ENCODE results near the gene RNH1. TPM values are rescaled to one million over a fixed set of nuclear protein-coding genes. Genes with fewer than 3 reads are reported as not detected.

Gene RNH1
- polyA plus RNA-seq, 1 experiment = 260 TPM

DNA sequence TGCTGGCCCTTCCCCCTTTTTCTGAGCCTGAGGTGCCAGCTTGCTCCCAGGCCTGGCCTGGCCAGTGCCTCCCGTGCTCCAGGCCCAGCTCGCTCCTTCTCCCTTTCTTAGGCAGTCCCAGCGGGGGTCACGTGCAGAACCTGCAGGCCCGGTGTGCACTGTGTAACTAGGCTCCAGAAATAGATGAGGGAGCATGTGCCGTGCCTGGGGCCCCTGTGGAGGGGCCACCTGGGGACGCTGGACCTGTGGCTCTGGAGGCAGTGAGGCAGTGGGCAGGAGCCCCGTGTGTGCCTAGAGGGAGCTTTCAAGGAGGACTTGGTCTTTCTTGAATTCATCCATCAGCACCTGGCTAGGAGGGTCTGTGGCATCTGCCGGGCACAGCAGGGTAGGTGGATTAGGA lies 45.4 kb downstream of the RNH1 start:
- ChIA-PET POLR2A (no interaction called here), CTCF (no interaction called here)
- no peaks in the 10 kb centered on the region for H3K27me3 ChIP-seq (ENCODE audit: control insufficient read depth, insufficient read depth, low read length)
- H3K4me3 ChIP-seq (ENCODE audit: low read depth, low read length) = no peak overlapping the region
- TF ChIP-seq, protein P1, sequence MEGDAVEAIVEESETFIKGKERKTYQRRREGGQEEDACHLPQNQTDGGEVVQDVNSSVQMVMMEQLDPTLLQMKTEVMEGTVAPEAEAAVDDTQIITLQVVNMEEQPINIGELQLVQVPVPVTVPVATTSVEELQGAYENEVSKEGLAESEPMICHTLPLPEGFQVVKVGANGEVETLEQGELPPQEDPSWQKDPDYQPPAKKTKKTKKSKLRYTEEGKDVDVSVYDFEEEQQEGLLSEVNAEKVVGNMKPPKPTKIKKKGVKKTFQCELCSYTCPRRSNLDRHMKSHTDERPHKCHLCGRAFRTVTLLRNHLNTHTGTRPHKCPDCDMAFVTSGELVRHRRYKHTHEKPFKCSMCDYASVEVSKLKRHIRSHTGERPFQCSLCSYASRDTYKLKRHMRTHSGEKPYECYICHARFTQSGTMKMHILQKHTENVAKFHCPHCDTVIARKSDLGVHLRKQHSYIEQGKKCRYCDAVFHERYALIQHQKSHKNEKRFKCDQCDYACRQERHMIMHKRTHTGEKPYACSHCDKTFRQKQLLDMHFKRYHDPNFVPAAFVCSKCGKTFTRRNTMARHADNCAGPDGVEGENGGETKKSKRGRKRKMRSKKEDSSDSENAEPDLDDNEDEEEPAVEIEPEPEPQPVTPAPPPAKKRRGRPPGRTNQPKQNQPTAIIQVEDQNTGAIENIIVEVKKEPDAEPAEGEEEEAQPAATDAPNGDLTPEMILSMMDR (IDR thresholded peaks at IDR 0.05; ENCODE audit: insufficient read depth, low read depth, low read length) = no peak
- peaks cover 25% of the 10 kb centered on the region for H3K36me3 ChIP-seq (ENCODE audit: control insufficient read depth, insufficient read depth, low read length)
- no peak for DNase-seq (ENCODE audit: low read depth)

DNA sequence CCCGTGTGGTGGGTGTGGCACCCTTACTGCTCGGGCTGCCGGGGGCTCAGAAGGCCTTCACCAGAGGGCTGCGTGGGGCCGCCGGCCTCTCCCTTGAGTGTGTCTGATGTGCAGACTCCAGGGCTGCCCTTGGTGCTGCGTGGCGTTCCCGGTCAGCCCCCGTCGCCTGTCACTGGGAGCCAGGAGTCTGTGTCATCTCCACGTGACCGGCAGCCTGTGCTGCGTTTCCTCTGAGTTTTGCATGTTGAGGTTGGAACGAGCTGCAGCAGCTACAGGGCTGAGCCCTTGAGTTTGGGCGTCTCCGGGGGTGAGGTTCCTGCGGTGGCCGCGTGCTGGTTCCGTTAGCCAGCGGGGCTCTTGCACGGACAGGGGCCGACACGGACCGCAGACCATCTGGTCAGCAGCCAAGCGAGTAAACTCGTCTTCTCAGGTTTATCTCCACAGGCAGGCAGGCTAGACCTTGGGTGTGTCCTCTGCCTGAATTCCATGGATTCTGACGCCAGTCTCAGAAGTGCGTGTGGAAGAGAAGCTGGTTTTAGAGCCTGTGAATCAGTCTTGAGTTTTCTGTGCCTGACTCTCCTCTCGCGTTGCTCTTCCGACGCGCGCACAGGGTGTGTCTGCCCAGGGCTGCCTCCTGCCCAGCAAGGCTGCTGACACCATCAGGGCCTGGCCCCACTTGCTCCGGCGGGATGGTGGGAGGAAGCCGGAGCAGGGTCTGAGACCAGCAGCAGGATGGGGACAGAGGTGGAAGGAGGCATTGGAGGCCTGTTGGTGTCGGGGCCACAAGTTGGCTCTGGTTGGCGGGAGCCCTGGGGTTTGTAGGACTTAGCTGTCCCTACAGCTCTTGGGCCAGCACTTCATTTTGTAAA lies 46.5 kb downstream of the RNH1 start:
- POLR2A ChIA-PET = no interaction called here
- CTCF ChIA-PET = interaction anchor here (1.2 kb wide), 1 partner anchor 12 kb away, joined by 4 read pairs; no protein-coding TSS in a partner anchor
- Histone ChIP-seq H3K36me3 (ENCODE audit: control insufficient read depth, insufficient read depth, low read length) (peaks cover 25% of the 10 kb centered on the region), H3K4me3 (ENCODE audit: low read depth, low read length) (no peak overlapping the region), H3K27me3 (ENCODE audit: control insufficient read depth, insufficient read depth, low read length) (no peaks in the 10 kb centered on the region)
- TF ChIP-seq, protein P1 (IDR thresholded peaks at IDR 0.05; ENCODE audit: insufficient read depth, low read depth, low read length) = no peak
- no peak for DNase-seq (ENCODE audit: low read depth)

DNA sequence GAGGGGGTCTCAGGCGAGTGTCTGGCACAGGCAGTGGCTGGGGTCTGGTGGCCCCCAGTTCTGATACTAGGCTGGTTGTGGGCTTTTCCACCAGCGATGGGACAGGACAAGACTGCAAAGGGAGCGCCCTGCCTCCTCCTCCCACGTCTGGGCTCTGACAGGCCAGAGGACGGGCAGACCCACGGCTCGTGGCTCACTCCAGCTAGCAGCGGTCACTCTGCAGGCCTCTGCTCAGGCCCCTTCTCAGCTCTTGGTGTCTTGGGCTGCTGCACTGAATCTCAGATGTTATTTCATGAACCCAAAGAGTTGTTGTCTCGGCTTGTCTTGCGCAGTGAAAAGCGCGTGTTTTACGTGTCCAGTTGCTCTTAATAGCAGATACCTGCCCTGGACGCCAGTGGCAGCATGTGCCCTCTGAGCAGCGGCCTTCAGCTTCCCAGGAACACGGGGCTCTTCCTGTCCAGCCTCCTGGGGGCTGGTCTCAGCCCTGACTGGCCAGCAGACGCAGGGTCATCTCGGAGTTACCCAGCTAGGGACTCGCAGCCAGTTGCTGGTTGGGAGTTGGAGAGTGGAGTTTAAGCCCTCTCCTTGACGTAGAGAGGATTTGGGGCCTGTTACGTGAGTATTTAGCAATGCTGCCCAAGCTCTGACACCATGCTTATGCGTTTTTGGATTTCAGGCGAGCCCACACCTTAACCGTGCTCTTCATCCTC lies 47.4 kb downstream of the RNH1 start:
- Histone ChIP-seq H3K36me3 (ENCODE audit: control insufficient read depth, insufficient read depth, low read length) (peaks cover 22% of the 10 kb centered on the region), H3K27me3 (ENCODE audit: control insufficient read depth, insufficient read depth, low read length) (no peaks in the 10 kb centered on the region), H3K4me3 (ENCODE audit: low read depth, low read length) (no peak overlapping the region)
- no peak for DNase-seq (ENCODE audit: low read depth)
- POLR2A ChIA-PET = no interaction called here
- CTCF ChIA-PET = interaction anchor here (1.2 kb wide), 1 partner anchor 11 kb away, joined by 4 read pairs; no protein-coding TSS in a partner anchor
- TF ChIP-seq, protein P1 (IDR thresholded peaks at IDR 0.05; ENCODE audit: insufficient read depth, low read depth, low read length) = no peak

DNA sequence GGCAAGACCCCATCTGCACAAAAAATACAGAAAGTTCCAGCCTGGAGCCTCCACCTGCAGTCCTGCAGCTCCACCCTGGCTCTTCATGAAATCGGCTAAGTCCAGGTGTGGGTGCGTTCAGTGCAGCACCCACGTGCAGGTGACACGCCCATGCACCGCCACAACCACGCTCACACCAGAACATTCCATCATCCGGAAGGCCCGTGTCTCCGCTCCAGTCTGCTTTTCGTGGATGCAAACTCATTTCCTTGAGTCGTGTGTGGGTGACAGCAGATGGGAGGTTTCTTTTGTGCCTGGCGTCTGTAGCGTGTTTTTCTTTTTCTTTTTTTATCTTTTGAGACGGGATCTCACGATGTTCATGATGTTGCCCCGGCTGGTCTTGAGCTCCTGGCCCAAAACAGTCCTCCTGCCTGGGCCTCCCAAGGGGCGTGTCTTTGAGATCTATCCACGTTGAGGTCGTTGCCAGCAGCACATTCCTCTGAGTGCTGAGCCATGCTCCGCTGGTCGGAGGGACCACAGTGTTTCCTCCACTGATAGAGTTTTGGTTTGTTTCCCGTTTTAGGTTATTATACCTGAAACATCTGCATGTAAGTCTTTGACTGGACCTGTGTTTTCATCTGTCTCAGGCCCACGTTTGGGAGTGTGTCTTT lies 49.8 kb downstream of the RNH1 start:
- CTCF ChIA-PET = interaction anchor here (0.6 to 1.5 kb wide), 3 partner anchors 9 to 196 kb away, joined by 3 to 4 read pairs (median 3); no protein-coding TSS in a partner anchor
- TF ChIP-seq, protein P1 (IDR thresholded peaks at IDR 0.05; ENCODE audit: insufficient read depth, low read depth, low read length) = no peak
- H3K4me3 ChIP-seq (ENCODE audit: low read depth, low read length) = no peak overlapping the region
- POLR2A ChIA-PET = no interaction called here
- H3K27me3 ChIP-seq (ENCODE audit: control insufficient read depth, insufficient read depth, low read length) = no peaks in the 10 kb centered on the region
- DNase-seq (ENCODE audit: low read depth) = no peak
- peaks cover 27% of the 10 kb centered on the region for H3K36me3 ChIP-seq (ENCODE audit: control insufficient read depth, insufficient read depth, low read length)

DNA sequence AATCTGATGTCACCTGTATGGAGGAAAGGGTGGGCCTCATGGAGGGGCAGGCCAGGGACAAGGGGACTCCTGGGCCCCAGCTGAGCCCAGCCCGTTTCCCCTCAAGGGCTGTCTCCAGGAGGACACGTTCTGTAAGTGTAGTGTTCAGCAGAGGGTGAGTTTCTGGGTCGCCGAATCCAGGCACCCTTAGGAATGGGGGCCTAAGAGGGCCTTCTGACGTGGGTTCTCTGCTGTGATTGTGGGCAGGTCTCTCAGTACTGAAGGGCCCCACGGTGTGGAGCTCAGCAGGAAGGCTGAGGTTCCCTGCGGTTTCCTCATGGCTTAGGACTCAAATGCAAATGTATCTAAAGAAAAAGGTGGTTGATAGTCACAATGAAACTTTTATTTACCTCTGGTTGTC lies 50.5 kb downstream of the RNH1 start:
- no peaks in the 10 kb centered on the region for H3K27me3 ChIP-seq (ENCODE audit: control insufficient read depth, insufficient read depth, low read length)
- TF ChIP-seq, protein P1 (IDR thresholded peaks at IDR 0.05; ENCODE audit: insufficient read depth, low read depth, low read length) = no peak
- ChIA-PET POLR2A (no interaction called here), CTCF (interaction anchor here (0.6 to 1.5 kb wide), 3 partner anchors 8 to 195 kb away, joined by 3 to 4 read pairs (median 3); no protein-coding TSS in a partner anchor)
- H3K36me3 ChIP-seq (ENCODE audit: control insufficient read depth, insufficient read depth, low read length) = peaks cover 24% of the 10 kb centered on the region
- H3K4me3 ChIP-seq (ENCODE audit: low read depth, low read length) = no peak overlapping the region
- no peak for DNase-seq (ENCODE audit: low read depth)

Data from BJ (cell line).